Cardiac septum (tissue), 1 donor: ENCODE data around the gene RAB11FIP5. TPM values are rescaled to one million over a fixed set of nuclear protein-coding genes. Genes with fewer than 3 reads are reported as not detected.

ENCODE experiments used
- total RNA-seq: library from RNA; stranded (reverse); fragmentation: NEBNext Ultra II Directional; extraction: Animal tissue kit (Norgen Biotek cat#: 25700); gene quantifications from one replicate; pipeline ENCODE4 v1.2.1, GENCODE V29; 2021
- donor health status: DM: no; HTN: no; CAD: no.

The RAB11FIP5 gene
- total RNA-seq, 1 donor from 2014 or later, result 38.1 TPM

Other genes with a start within 250 kb of the RAB11FIP5 start
- gene SPR, start 225.5 kb downstream of the RAB11FIP5 start, total RNA-seq, result 35.4 TPM
- not detected for gene EMX1, start 195.4 kb downstream of the RAB11FIP5 start, total RNA-seq
- 13.3 TPM for gene SFXN5, start 41.2 kb downstream of the RAB11FIP5 start, total RNA-seq
- not detected for gene NOTO, start 89.6 kb upstream of the RAB11FIP5 start, total RNA-seq
- gene SMYD5, start 101.3 kb upstream of the RAB11FIP5 start, total RNA-seq, result 24.7 TPM
- 85.8 TPM for gene PRADC1, start 120.3 kb upstream of the RAB11FIP5 start, total RNA-seq
- gene CCT7, start 121.4 kb upstream of the RAB11FIP5 start, total RNA-seq, result 186 TPM
- 1.3 TPM for gene FBXO41, start 171.5 kb upstream of the RAB11FIP5 start, total RNA-seq
- not detected for gene EGR4, start 180.6 kb upstream of the RAB11FIP5 start, total RNA-seq